Kidney tubule cell (primary cell): ENCODE data around the gene LMF1.

ENCODE experiments used
- DNase-seq: peaks from one replicate; pipeline ENCODE4 v3.0.0-alpha.2; 2018; ENCODE audit warnings: low spot score

The LMF1 gene

DNA sequence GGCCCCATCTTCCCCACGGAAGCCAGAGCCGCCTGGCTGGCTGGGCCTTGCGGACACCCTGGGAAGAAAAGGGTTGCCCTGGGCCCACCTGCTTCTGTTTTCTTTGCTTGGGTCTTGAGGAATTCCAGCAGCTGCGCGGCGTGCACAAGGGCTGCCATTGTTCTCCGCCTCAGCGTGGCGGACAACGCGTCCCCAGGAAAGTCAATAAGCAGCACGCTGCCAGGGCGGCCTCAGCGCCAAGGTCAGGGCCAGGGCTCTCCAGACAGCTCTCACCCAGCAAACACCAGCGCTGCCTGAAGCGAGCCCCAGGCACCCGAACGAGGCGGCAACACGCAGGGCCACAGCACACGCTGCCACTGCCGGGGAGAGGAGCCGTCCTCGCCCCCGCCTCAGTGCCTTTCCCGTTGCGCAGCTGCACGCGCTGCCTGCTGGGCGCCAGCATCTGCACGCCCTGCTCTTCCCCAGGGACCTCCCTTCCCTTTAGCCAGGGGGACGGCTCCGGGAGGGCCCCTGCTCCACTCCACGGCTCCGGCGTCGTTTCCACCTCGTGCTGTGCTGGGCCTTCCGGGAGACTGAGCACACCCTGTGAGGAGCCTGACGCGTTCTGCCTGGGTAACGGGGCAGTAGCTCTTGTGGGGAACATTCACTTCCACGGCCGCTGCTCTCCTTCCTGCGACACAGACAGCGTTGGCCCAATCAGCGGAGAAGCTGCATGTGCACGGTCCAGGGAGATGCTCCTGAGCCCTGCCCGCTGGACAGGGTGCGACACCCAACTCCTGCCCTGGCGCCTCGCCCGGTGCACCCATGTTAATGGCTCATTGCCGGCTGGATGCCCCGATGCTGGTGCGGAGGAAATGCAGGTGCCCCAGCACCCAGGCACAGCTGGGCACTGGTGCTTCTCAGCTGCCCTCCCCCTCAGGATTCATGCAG lies 57.8 kb downstream of the LMF1 start:
- DNase-seq, result no peak

DNA sequence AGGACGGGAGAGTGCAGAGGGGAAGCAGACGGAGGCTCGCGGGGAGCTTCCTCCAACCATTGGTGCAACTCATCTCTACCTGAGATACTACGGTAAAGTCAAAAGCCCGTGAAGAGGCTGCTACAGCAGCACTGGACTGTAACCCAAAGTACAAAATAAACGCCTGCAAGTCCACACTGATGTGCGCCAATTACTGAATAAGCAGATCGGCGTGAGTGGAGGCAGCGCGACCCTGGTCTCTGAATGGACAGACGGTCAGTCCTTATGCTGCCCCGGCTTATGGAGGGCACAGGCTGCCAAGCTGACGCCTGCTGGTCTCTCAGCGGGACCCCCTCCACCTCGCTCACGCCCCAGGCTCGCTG lies 58.5 kb downstream of the LMF1 start:
- DNase-seq, result no peak

DNA sequence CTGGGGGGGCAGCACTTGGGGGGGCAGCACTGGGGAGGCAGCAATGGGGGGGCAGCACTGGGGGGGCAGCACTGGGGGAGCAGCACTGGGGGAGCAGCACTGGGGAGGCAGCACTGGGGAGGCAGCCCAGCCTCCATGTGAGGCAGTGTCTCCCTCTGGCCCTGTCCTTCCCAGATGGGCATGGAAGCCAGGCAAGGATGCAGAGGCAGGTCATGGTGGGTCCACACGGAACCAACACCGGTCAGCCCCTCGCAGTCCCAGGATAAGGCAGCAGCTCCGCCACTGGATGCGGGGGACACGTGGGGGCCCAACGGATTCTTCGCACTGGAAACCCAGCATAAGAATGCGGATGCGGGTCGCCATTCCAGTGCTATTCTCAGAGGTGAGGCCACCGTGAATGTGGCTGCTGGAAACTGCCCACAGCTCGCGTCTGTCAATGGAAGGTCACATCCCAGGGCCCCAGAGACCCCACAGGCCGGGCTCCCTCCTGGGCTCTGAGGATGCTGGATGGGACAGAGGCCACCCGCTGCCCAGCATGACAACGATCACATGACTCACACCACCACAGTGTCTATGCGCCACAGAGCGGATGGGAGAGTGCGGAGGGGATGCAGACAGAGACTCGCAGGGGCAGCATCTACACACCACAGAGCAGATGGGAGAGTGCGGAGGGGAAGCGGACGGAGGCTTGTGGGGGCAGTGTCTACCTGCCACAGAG lies 59.0 kb downstream of the LMF1 start:
- DNase-seq, result no peak

DNA sequence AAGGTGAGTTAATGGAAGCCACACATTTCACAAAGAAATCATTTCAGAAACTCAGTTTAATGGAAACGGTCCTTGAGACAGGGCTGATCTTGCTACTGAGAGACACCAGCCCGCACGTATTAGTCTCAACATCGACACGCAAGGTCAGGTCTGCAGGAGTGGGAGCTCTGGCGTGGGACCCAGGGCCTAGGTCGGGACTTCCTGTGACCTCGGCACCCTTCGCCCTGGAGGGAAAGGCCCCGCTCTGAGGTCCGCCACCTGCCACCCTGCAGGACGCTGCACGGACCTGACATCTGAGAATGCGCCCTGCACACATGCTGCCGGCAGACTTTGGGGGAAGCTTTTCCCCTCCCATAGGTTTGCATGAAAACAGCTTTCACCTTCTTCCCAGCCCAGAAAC lies 59.7 kb downstream of the LMF1 start:
- no peak for DNase-seq

DNA sequence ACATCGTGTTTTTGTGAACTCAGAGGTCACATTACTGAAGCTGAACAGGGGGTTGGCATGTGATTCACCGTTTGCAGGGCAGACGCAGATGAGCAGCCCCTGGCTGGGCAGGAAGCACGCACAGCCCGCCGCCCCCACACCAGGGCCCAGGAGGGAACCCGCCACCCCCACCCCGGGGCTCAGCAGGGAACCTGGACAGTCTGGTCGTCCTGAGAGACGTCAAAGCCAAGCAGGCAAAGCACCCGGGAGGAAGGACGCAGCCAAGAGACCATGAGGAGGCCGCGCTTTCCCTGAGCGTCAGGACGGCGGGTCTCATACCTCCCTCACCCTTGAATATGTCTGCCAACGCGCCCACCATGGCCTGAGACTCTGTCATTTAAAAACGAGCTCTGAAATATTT lies 60.6 kb downstream of the LMF1 start:
- no peak for DNase-seq

DNA sequence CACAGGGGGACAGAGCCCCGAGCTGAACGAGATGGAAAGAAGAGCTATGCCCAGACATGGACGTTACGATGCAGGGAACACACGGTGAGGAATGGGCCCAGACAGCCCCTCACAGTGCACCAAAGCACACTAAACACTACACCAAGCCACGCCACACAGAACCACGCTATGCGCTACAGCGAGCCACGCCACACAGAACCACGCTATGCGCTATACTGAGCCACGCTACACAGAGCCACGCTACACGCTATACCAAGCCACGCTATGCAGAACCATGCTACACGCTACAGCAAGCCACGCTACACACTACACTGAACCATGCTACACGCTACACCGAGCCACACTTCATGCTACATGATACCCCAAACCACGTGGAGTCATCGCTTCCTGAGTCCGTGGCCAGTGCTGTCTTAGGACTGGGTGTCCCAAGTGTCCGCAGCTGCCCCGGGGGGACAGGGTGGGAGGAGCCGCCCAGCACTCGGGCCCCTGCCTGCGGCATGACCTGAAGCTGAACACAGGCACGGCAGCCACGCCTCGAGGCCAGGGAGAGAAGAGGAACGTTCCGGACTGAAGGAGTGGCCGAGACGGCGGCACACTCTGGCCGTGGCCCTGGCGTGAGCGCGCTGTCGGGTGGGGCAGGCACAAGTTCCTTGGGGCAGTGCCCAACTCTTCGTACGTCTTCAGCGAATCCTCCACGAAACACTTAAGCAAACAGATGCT lies 61.3 kb downstream of the LMF1 start:
- no peak for DNase-seq

DNA sequence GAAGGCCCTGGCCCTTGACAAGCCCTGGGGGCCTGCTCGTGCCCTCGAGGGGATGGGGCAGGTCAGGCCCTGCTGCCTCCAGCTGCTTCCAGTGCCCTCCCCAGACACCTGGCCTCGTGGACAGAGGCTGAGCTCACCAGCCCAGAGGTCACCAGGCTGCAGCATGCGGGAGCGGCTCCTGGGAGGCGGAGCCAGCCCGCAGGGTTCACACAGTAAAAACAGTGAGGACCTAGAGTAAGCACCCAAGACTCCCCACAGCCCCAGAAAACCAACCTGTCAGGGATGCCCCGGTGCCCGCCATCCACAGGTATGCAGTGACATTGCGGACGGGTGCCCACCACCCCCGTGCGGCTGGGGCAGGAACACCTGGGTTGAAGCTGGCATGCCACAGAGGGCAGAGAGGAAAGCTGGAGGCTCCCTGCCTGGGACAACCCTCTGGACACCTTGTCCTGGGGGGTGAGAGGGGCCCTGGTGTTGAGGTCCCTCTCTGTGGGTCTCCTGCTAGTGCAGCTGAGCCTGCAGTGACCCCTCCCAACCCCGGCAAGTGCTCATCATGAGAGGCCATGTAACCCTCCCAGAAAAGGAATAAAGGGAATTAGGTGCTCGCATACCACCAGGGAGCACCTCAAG lies 62.1 kb downstream of the LMF1 start:
- DNase-seq, result no peak

DNA sequence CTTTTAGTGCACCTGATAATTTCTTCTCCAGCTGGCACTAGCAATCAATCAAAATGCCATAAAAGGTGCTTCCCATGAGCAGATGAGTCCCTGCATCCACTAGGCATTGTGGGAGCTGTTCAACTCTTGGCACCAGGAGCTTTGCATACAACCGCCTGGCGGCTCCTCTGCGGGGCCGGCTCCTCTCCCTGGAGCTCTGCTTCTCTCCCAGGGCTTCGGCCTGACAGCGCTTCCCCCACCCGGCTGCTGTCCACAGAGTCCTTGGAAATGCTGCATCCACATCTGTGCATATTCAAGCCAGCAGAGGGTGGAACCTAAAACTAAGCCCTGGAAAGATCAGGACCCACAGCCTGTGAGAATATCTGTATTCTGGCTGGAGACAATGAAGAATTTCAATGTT lies 62.9 kb downstream of the LMF1 start:
- no peak for DNase-seq

DNA sequence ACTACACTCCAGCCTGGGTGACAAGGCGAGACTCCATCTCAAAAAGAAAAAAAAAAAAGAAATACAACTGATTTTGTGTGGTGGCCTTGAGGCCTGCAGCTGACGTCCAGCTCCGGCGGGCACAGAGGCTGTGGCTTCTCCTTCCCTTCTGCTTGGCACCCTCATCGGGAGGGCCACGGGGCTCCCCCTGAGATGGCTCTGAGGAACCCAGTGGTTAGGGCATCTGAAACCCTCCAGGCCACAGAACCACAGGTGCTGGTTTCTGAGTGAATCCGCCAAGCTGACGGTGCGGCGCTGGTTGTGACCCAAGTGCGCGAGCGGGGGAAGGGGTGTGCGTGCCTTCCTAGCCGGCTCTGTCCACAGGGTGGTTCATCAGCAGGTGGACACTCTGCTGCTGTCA lies 63.4 kb downstream of the LMF1 start:
- no peak for DNase-seq

DNA sequence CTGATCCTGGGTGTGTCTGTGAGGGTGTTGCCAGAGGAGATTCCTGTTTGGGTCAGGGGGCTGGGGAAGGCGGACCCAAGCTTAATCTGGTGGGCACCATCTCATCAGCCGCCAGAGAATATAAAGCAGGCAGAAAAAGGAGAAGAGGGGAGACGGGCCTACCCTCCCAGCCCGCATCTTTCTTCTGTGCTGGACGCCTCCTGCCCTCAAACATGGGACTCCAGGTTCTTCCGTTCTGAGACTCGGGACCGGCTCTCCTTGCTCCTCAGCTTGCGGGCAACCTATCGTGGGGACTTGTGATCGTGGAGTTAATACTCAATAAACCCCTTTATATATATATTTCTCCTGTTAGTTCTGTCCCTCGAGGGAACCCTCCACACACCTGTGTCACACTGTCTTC lies 64.5 kb downstream of the LMF1 start:
- DNase-seq, result no peak

DNA sequence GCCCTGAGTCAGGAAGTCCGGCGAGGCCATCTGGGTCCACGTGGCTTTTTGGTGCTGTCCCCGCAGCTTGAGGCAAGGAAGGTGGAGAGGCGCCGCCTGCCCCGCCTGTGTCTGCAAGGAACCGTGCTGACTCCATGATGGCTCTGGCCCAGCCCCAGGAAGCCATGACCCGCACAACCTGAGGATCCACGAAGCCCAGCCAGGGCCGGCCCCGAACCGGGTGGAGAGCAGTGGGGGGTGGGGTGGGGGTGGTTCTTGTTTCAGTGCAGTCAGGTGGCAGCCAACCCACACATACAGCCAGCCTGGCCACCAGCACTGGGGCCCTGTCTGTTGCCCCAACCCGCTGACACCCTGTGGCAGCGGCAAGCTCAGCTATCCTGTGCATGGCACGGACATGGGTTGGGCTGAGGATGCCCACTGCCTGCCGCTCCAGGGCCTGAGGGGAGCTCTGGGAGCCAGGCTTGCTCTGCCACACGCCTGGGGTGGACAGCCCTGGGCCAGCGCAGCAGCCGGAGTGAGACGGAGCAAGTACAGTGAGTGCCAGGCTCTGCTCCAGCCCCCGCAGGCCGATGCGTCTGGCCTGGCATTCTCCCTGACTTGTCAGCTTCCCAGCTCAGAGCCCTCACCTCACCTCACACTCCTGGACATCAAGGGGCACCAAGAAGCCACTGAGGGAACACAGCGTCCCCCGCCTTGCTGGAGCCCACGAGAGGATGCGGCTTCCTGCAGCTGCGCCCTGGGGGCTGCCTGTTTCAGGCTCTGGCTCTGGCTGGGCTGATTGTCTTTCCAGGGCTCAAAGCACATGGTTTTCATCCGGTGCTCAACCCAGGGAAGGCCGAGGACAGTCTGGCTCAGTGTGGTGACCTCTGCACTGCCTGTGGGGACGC lies 68.8 kb downstream of the LMF1 start:
- no peak for DNase-seq

DNA sequence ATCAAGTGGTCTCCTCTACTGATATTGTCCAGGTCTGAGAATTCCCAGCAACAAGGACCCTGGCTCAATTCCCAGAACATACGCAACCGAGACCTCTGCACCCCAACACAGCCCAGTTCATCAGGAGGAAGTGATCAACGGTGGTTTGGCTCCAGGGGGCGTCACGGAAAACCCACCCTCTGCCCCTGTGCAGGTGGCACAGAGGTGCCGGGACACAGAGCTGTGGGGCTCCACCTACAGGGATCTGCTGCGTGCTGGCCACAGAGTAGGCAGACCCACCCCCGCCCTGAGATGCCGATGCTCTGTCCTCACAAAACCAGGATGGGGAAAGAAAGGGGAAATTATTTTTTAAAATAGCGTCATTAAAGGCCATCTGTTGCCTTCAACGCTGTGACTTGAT lies 69.6 kb downstream of the LMF1 start:
- DNase-seq, result no peak

DNA sequence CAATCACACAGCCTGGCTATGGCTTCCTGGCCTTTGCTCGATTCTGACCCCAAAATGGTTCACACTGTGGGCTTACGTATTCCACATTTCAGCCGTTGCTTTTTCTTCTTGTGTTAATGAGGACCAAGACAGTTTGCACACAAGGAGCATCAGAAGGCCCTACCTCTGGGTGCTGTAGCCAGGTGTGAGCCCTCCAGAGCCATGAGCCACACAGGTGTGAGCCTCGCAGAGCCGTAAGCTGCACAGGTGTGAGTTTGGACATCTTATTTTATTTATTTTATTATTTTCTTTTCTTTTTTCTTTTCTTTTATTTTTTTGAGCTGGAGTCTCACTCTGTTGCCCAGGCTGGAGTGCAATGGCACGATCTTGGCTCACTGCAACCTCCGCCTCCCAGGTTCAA lies 70.6 kb downstream of the LMF1 start:
- no peak for DNase-seq

DNA sequence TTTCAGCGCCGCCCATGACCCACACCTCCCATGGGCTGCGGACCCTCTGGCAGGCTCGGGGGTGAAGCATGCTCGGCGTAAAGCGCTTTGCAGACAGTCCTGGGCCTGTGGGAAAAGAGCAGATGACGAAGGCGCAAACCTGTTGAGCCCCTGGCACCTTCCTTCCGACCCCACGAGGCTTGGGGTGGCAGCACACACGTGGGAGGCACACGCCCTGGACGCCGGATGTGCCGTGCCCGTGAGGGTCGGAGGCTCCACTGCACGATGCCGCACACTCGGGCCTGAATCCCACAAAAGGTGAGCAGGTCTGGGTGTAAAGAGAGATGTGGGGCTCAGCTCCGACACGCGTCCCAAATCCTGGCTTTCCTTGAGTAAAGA lies 71.1 kb downstream of the LMF1 start:
- DNase-seq, result no peak

DNA sequence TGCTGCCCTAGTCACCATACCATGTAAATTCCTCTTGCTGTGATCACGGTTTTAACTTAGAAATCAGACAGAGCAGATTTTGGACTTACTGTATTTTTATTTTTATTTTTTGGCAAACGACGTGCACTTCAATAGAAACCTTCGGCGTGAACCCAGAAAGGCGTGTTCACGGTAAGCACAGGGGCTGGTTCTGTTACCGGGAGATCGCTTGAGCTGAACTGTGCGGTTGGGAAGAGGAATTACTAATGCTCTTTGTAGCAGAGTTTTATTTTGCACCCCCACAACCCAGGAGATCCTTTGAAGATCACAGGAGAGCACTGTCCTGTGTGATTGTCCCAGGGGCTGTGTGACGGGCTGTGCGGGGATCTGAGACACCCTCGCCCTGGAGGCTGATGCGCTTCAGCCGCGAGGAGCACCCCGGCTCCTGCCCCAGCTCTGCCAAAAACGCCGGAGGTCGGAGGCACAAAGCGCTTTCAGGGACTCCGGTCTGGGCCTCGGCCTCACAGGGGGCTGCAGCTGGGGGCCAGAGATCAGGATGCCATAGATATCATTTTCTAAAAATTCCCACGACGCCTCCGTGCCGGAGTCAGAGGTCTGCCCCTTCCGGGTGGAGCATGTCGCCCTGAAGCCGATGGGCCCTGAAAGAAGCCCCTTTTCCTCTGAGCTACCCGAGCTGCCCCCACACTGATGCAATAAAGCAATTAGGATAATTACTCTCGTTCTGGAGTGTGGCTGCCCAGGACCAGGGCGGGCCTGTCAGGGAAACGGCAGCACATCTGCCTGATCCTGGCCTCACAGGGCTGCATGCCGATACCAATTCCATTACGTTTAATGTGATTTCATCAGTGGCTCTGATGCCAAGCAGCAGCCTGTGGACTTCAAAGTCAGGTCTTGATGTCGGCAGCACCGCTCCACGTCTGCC lies 71.8 kb downstream of the LMF1 start:
- DNase-seq, result no peak

DNA sequence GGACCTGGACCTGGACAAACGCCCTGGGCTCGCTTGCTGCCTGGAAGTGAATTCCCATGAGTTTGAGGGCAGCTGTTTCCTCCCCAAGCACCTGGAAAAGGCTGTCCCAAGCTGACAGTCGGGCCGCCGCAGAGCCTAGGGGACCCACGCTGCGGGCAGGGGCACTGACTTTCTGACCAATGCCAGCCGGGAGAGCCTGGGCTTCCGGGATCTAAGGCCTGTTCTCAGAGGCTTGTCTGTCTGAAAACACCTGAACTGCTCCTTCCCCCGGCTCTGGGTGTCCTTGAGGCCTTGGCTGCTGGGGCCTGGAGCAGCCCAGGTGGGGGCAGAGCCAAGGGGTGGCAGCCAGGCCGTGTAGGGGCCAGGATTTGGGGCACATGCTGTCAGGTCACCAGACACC lies 72.6 kb downstream of the LMF1 start:
- no peak for DNase-seq

DNA sequence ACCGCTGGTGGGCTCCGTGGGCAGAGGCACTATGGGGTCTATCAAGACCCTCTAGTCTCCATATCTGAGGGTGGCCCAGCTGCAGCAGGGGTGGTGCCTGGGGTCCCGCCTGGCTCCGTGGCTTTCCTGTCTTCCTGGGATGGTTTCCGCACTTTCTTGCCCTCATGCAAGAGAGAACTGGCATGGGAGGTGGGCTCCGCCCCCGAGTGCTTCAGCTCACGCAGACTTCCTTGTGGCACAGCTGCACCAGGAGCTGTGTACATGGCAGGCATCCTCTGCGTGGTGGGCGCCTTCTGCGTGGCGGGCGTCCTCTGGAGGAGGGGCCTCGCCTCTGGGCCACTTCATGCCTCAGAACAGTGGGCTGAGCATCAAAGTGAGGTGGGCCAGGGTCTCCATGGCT lies 73.1 kb downstream of the LMF1 start:
- no peak for DNase-seq

DNA sequence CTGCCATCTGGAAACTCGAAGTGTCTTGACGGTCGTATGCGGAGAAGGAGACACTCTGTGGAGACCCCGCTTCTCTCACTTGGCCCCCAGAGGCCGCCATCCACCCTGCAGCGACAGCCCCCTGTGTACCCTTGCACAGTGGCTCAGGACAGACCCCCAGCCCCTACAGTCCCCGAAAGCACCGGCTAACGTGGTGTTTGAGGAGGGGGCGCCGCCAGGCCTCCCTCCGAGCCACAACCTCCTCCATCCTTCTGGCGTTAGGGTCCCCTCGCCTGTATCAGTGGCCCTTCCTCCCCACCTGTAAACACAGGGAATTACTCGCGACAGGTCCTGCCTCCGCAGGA lies 73.6 kb downstream of the LMF1 start:
- DNase-seq, result no peak

DNA sequence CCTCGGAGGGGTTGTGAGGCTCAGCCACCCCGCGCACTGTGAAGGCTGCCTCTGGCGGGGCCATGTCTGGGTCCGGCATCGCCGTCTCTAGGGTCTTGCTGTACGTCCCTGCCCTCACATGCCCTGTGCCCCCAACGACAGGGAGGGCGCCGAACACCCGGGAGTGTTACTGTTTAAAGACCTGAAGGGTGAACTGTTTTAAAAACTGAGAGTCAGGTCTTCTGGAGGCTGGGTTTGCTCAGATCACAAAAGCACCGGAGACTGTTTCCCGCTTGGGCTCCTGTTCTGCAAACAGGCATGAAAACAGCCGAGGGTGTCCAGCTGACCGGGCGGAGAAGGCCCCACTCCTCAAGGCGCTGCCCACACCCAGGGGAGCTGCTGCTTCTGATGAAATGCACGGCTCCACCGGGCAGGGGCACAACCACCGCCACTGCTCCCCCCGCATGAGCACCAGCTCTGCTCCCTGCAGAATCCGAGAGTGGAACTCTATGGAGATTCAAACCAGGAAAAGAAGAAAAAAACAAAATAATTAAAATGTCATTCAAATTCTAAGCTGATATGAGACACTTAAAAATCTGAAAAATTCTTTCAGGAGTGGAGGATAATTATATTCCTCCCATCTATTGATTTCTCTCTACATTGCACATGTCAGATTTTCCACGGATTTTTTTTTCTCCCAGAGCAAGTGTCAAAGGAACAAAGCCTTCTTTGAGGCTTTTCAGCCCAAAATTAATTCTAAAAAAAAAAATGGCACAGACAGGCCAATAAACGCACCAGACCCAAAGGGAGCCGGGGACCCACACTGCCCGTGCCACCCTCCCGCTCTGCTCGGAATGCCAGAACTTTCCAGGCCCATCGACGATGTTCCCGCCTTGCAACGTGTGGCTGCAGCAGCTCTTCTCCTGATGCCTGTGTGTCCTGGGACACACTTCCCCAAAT lies 74.3 kb downstream of the LMF1 start:
- no peak for DNase-seq
